ENCODE data around the gene AQP2.

Gene AQP2

DNA sequence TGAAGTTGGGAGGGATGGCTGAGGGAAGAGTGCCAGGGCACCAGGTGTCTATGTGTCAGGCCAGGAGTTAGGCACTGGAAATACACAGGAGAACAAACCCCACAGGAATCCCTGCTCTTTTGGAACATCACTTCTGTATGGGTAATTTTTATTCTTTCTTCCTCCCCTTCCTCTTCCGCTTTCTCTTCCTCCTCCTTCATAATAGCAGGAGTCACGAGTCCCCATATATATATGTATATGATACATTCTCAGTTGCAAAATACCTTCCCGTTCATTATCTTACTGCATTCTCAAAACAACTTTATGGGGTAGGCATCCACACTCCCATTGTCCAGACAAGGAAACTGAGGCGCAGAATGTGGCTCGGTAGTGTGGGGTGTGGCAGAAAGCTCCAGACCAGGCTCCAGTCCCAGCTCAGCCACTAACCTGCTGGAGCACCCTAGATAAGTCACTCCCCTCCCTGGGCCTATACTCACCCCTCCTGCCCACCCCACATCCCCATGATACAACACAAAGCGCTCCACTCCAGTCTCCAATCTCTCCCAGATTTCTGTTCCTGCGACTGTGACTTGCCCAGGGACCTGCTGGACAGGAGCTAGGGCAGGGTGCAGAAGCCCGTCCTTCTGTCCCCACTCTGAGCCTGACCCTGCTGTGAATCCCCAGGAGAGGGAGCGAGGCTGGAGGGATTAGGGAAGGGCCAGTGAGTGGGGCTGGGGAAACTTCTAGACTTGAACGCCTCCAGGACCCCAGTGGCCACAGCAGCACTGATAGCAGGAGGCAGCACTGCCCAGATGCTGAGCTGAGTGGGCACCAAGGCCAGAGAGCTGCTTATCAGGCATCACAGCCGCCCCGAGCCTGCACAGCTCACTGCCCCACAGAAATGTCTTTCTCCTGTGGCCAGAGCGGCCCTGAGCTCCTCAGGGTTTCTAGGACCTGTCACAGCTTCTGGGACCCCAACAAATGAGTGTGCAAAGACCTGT, 1.4 kb upstream of the AQP2 start:
- Histone ChIP-seq H3K4me3 (ENCODE audit: low read depth, low read length) (no peak overlapping the region), H3K9me3 (ENCODE audit: control insufficient read depth, insufficient read depth, low read depth, low read length) (no peaks in the 10 kb centered on the region), H3K27ac (ENCODE audit: extremely low read depth, low read depth, low read length) (no peak overlapping the region), H3K4me1 (ENCODE audit: control insufficient read depth, insufficient read depth, low read length) (no peaks in the 10 kb centered on the region), H3K36me3 (ENCODE audit: control insufficient read depth in 2 of 2, insufficient read depth in 1 of 2, low read length in 2 of 2) (no peaks in the 10 kb centered on the region)
- ChIA-PET POLR2A (interaction anchor here (0.6 kb wide), 1 partner anchor 44 kb away, joined by 10 read pairs; no protein-coding TSS in a partner anchor), CTCF (interaction anchor here (0.5 to 2.5 kb wide), 7 partner anchors 10 to 273 kb away, joined by 3 to 10 read pairs (median 4); no protein-coding TSS in a partner anchor)
- TF ChIP-seq, protein P1, sequence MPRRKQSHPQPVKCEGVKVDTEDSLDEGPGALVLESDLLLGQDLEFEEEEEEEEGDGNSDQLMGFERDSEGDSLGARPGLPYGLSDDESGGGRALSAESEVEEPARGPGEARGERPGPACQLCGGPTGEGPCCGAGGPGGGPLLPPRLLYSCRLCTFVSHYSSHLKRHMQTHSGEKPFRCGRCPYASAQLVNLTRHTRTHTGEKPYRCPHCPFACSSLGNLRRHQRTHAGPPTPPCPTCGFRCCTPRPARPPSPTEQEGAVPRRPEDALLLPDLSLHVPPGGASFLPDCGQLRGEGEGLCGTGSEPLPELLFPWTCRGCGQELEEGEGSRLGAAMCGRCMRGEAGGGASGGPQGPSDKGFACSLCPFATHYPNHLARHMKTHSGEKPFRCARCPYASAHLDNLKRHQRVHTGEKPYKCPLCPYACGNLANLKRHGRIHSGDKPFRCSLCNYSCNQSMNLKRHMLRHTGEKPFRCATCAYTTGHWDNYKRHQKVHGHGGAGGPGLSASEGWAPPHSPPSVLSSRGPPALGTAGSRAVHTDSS (tag by site-specific recombination; IDR thresholded peaks at IDR 0.05), result peak; percentile 9; the same call in 1 of the 2 replicates
- TF ChIP-seq ZNF426 (tag by site-specific recombination; IDR thresholded peaks at IDR 0.05), result no peak
- TF ChIP-seq, protein P2, sequence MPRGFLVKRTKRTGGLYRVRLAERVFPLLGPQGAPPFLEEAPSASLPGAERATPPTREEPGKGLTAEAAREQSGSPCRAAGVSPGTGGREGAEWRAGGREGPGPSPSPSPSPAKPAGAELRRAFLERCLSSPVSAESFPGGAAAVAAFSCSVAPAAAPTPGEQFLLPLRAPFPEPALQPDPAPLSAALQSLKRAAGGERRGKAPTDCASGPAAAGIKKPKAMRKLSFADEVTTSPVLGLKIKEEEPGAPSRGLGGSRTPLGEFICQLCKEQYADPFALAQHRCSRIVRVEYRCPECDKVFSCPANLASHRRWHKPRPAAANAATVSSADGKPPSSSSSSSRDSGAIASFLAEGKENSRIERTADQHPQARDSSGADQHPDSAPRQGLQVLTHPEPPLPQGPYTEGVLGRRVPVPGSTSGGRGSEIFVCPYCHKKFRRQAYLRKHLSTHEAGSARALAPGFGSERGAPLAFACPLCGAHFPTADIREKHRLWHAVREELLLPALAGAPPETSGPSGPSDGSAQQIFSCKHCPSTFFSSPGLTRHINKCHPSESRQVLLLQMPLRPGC (tag by site-specific recombination; IDR thresholded peaks at IDR 0.05), result no peak

DNA sequence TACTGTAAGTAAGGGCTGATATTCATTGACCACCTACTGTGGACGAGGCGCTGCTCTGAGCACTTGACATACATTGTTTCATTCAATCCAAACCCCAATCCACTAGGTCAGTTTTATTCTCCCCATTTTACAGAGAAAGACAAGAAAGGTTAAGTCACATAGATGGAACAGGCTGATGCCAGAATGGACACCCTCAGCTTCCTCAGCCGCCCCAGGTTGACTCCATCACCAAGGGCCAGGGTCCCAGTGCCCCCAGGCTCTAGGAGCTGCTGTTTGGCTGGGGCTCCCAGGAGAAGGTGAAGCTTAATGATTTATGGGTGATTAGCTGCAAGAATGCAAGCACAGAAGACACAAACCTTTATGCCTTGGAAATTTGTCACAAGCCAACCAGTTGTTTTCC, 671 bp upstream of the AQP2 start:
- POLR2A ChIA-PET, result interaction anchor here (0.6 kb wide), 1 partner anchor 45 kb away, joined by 10 read pairs; no protein-coding TSS in a partner anchor

DNA sequence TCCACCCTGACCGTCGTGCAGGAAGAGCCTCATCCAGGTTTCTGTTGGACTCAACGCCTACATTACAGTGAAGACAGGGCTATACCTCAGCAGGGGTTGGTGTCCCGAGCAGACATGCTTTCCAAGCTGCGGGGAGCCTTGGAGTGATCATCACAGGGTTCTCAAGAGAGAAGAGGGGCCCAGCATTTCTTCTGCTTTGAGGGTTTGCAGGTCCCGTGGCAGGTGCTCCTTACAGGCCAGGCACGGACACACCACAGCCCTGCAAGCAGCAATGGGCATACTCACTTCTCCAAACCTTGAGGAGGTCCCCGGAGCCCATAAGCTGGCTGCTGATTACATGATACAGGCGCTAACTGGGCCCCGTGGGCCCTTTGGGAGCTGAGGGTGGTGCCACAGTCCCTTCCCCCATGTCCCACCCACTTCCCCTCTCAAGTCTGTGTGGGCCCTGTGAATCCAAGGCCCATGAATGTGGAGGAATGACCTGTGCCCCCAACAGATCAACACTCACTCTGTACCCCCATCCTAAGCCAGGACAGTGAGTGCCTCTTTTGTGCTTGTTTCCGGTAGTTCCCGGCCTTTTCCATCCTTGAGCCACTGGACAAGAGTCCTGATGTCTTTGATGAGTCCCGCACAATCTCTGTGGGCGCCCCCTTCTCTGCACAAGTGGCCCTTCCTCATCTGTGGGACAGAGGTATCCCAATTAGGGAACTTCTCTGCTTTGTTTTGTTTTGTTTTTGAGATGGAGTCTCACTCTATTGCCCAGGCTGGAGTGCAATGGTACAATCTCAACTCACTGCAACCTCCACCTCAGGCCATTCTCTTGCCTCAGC, 1.1 kb downstream of the AQP2 start:
- TF ChIP-seq ZNF121 (tag by site-specific recombination; IDR thresholded peaks at IDR 0.05), result peak; percentile 22; the same call in 1 of the 2 replicates
- no peak for TF ChIP-seq ZNF416 (tag by site-specific recombination; IDR thresholded peaks at IDR 0.05)
- no peaks in the 10 kb centered on the region for H3K9me3 ChIP-seq (ENCODE audit: control insufficient read depth, insufficient read depth, low read depth, low read length)
- ChIA-PET POLR2A (no interaction called here), CTCF (interaction anchor here (1.9 to 2.5 kb wide), 2 partner anchors 15 to 85 kb away, joined by 6 to 9 read pairs; no protein-coding TSS in a partner anchor)
- H3K4me3 ChIP-seq (ENCODE audit: low read depth, low read length), result no peak overlapping the region
- H3K27ac ChIP-seq (ENCODE audit: extremely low read depth, low read depth, low read length), result no peak overlapping the region
- H3K36me3 ChIP-seq (ENCODE audit: control insufficient read depth in 2 of 2, insufficient read depth in 1 of 2, low read length in 2 of 2), result no peaks in the 10 kb centered on the region
- H3K4me1 ChIP-seq (ENCODE audit: control insufficient read depth, insufficient read depth, low read length), result no peaks in the 10 kb centered on the region

More for the DNA sequence above, 671 bp upstream of the AQP2 start:
- Histone ChIP-seq H3K27ac (ENCODE audit: extremely low read depth, low read depth, low read length) (no peak overlapping the region), H3K4me3 (ENCODE audit: low read depth, low read length) (no peak overlapping the region), H3K4me1 (ENCODE audit: control insufficient read depth, insufficient read depth, low read length) (no peaks in the 10 kb centered on the region), H3K9me3 (ENCODE audit: control insufficient read depth, insufficient read depth, low read depth, low read length) (no peaks in the 10 kb centered on the region), H3K36me3 (ENCODE audit: control insufficient read depth in 2 of 2, insufficient read depth in 1 of 2, low read length in 2 of 2) (no peaks in the 10 kb centered on the region)
- CTCF ChIA-PET, result interaction anchor here (0.5 to 2.5 kb wide), 7 partner anchors 9 to 274 kb away, joined by 3 to 10 read pairs (median 4); no protein-coding TSS in a partner anchor
- TF ChIP-seq ZNF747 (tag by site-specific recombination; IDR thresholded peaks at IDR 0.05) (no peak), ZSCAN23 (tag by site-specific recombination; IDR thresholded peaks at IDR 0.05) (no peak), MEIS1 (CRISPR knock-in tag; IDR thresholded peaks at IDR 0.05; ENCODE audit: borderline replicate concordance) (no peak), KLF8 (tag by site-specific recombination; IDR thresholded peaks at IDR 0.05) (no peak), ZNF184 (tag by site-specific recombination; IDR thresholded peaks at IDR 0.05) (no peak), ZXDB (tag by site-specific recombination; IDR thresholded peaks at IDR 0.05) (no peak), ZNF311 (tag by site-specific recombination; IDR thresholded peaks at IDR 0.05; ENCODE audit: borderline replicate concordance) (no peak), ZNF324 (tag by site-specific recombination; IDR thresholded peaks at IDR 0.05) (no peak), ZNF585B (tag by site-specific recombination; IDR thresholded peaks at IDR 0.05) (no peak)
- TF ChIP-seq, protein P3, sequence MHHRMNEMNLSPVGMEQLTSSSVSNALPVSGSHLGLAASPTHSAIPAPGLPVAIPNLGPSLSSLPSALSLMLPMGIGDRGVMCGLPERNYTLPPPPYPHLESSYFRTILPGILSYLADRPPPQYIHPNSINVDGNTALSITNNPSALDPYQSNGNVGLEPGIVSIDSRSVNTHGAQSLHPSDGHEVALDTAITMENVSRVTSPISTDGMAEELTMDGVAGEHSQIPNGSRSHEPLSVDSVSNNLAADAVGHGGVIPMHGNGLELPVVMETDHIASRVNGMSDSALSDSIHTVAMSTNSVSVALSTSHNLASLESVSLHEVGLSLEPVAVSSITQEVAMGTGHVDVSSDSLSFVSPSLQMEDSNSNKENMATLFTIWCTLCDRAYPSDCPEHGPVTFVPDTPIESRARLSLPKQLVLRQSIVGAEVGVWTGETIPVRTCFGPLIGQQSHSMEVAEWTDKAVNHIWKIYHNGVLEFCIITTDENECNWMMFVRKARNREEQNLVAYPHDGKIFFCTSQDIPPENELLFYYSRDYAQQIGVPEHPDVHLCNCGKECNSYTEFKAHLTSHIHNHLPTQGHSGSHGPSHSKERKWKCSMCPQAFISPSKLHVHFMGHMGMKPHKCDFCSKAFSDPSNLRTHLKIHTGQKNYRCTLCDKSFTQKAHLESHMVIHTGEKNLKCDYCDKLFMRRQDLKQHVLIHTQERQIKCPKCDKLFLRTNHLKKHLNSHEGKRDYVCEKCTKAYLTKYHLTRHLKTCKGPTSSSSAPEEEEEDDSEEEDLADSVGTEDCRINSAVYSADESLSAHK (tag by site-specific recombination; IDR thresholded peaks at IDR 0.05), result no peak
